Lung (tissue), 12 donors: ENCODE data around the gene SLC35E1. TPM values are rescaled to one million over a fixed set of nuclear protein-coding genes. Genes with fewer than 3 reads are reported as not detected.

Experiments
- ATAC-seq: fragments of 200-7000 bp; cut with Tn5 transposase; one replicate; pipeline ENCODE4 v1.9.1; 2020; ENCODE audit warnings: moderate number of reproducible peaks; ENCODE audit not compliant: insufficient read depth, low FRiP score
- DNase-seq, 3 donors: peaks; one replicate each; pipeline ENCODE4 v3.0.0-alpha.2; 2013 to 2017
- H3K27ac ChIP-seq, 2 donors: one replicate each; pipeline ENCODE4 v1.5.1; 2013; ENCODE audit warnings: mild to moderate bottlenecking in 2 of 2, moderate library complexity in 2 of 2, control low read depth in 1 of 2, inconsistent platforms in 1 of 2, low read depth in 1 of 2, low read length in 1 of 2
- H3K27me3 ChIP-seq, 3 donors: one replicate each; pipeline ENCODE4 v1.5.1; 2013; ENCODE audit warnings: low read length in 2 of 3; ENCODE audit not compliant: control insufficient read depth in 3 of 3, insufficient read depth in 3 of 3
- H3K36me3 ChIP-seq, 4 donors: one replicate each; pipeline ENCODE4 v1.5.1; 2013; ENCODE audit warnings: low read length in 4 of 4, mild to moderate bottlenecking in 1 of 4, moderate library complexity in 1 of 4; ENCODE audit not compliant: control insufficient read depth in 4 of 4, insufficient read depth in 4 of 4
- H3K4me1 ChIP-seq, 5 donors: one replicate each; pipeline ENCODE4 v1.5.1; 2013; ENCODE audit warnings: low read length in 5 of 5, mild to moderate bottlenecking in 2 of 5, moderate library complexity in 1 of 5; ENCODE audit not compliant: control insufficient read depth in 5 of 5, insufficient read depth in 5 of 5
- H3K4me3 ChIP-seq: one replicate; pipeline ENCODE4 v1.5.1; 2013; ENCODE audit warnings: mild to moderate bottlenecking, control low read depth, moderate library complexity
- H3K9ac ChIP-seq, 2 donors: one replicate each; pipeline ENCODE4 v1.5.1; 2013; ENCODE audit warnings: low read length in 2 of 2, control low read depth in 1 of 2; ENCODE audit not compliant: insufficient read depth in 1 of 2
- H3K9me3 ChIP-seq, 4 donors: one replicate each; pipeline ENCODE4 v1.5.1; 2013; ENCODE audit warnings: low read length in 3 of 4, mild to moderate bottlenecking in 1 of 4, moderate library complexity in 1 of 4; ENCODE audit not compliant: control insufficient read depth in 4 of 4, insufficient read depth in 3 of 4
- CTCF ChIP-seq: IDR thresholded peaks from 2 replicates; pipeline ENCODE4 v1.5.1; 2012; ENCODE audit warnings: mild to moderate bottlenecking; ENCODE audit errors: control extremely low read depth, extremely low read depth
- WGBS, 2 donors: extraction: QIAGEN DNeasy Blood & Tissue Kit; methylation state at CpG; one replicate each; pipeline ENCODE4 v1.1.7; 2013; 5-methylcytosine and 5-hydroxymethylcytosine counted together
- polyA plus RNA-seq, 2 donors: library from polyadenylated mRNA; stranded (reverse); fragments of 200-250 nt; gene quantifications; one replicate each; pipeline ENCODE4 v1.2.1, GENCODE V29; 2013
- total RNA-seq, 2 donors: library from RNA; depleted of rRNA in 1 of 2; stranded (reverse); fragments of >200 nt in 1 of 2; gene quantifications; one replicate each; pipeline ENCODE4 v1.2.1, GENCODE V29; 2014 to 2021
- donor health status: control.
- donor health status: control.
- donor health status: Bipolar disorder and iron deficiency.
- donor health status: healthy.
- donor health status: DM: yes; HTN: yes; CAD: no.

The SLC35E1 gene
- total and polyA plus RNA-seq, 4 donors: 24.9 to 58.1 (median 33.3) TPM

- DNase-seq (no peak), ATAC-seq (no peak)
- H3K4me3 ChIP-seq: no peak overlapping the region
- 85 to 87% methylated on average over 12 of the region's 12 CpGs for WGBS, 2 donors
- peaks cover 0 to 25% (median 15%) of the 10 kb centered on the region in 5 donors for H3K4me1 ChIP-seq
- no peaks in the 10 kb centered on the region for H3K27me3 ChIP-seq
- peak overlapping the region; percentile 68 to 87 for H3K27ac ChIP-seq
- H3K9ac ChIP-seq: no peak overlapping the region
- no peaks in the 10 kb centered on the region for H3K9me3 ChIP-seq
- TF ChIP-seq CTCF: no peak
- H3K36me3 ChIP-seq: peaks cover 0 to 4% (median 0%) of the 10 kb centered on the region in 4 donors
Observed at GRCh38 chr19:16607819-16608218, 35.6 kb upstream of the SLC35E1 start.

- no peak for ATAC-seq
- peak in 1 of 3 donors; percentile 34 for DNase-seq
- Histone ChIP-seq H3K4me1 (peaks cover 0 to 21% (median 11%) of the 10 kb centered on the region in 5 donors), H3K9ac (no peak overlapping the region), H3K36me3 (peaks cover 0 to 4% (median 0%) of the 10 kb centered on the region in 4 donors), H3K9me3 (no peaks in the 10 kb centered on the region), H3K27ac (peak overlapping the region; percentile 24 to 42), H3K4me3 (no peak overlapping the region), H3K27me3 (no peaks in the 10 kb centered on the region)
- no peak for TF ChIP-seq CTCF
- 59 to 66% methylated on average over 8 of the region's 8 CpGs for WGBS, 2 donors
Observed at GRCh38 chr19:16605553-16605994, 33.4 kb upstream of the SLC35E1 start.

- WGBS, 2 donors: 91 to 96% methylated on average over 3 of the region's 3 CpGs
- Histone ChIP-seq H3K4me3 (no peak overlapping the region), H3K9ac (no peak overlapping the region), H3K27me3 (no peaks in the 10 kb centered on the region), H3K36me3 (peaks cover 0 to 4% (median 0%) of the 10 kb centered on the region in 4 donors), H3K9me3 (no peaks in the 10 kb centered on the region), H3K4me1 (peaks cover 0 to 20% (median 11%) of the 10 kb centered on the region in 5 donors), H3K27ac (peak overlapping the region in 1 of 2 donors; percentile 42)
- TF ChIP-seq CTCF: no peak
- DNase-seq (no peak), ATAC-seq (no peak)
Observed at GRCh38 chr19:16605115-16605514, 32.9 kb upstream of the SLC35E1 start.

- Histone ChIP-seq H3K36me3 (peaks cover 0 to 4% (median 0%) of the 10 kb centered on the region in 4 donors), H3K4me1 (peaks cover 0 to 20% (median 11%) of the 10 kb centered on the region in 5 donors), H3K9me3 (no peaks in the 10 kb centered on the region), H3K27ac (no peak overlapping the region), H3K9ac (no peak overlapping the region), H3K4me3 (no peak overlapping the region), H3K27me3 (no peaks in the 10 kb centered on the region)
- ATAC-seq (no peak), DNase-seq (no peak)
- TF ChIP-seq CTCF: no peak
- WGBS, 2 donors: 69 to 88% methylated on average over 6 of the region's 6 CpGs
Observed at GRCh38 chr19:16604615-16605014, 32.4 kb upstream of the SLC35E1 start.
